Nephron (organoid): Measurements from ENCODE around the gene LPGAT1.

Experiments used
- H3K27ac Mint-ChIP-seq, 3 experiments: 2 replicates each; pipeline ENCODE4 v1.8.0; 2020; ENCODE audit warnings: mixed read lengths in 3 of 3, mild to moderate bottlenecking in 2 of 3, moderate library complexity in 1 of 3
- H3K27me3 Mint-ChIP-seq: 2 replicates; pipeline ENCODE4 v1.8.0; 2021; ENCODE audit warnings: low read depth, mild to moderate bottlenecking, moderate library complexity, mixed read lengths
- H3K36me3 Mint-ChIP-seq: 2 replicates; pipeline ENCODE4 v1.8.0; 2020; ENCODE audit warnings: low read depth, mixed read lengths
- H3K4me1 Mint-ChIP-seq: 2 replicates; pipeline ENCODE4 v1.8.0; 2020; ENCODE audit warnings: mixed read lengths
- H3K4me3 Mint-ChIP-seq, 3 experiments: 2 replicates each; pipeline ENCODE4 v1.8.0; 2020; ENCODE audit warnings: mild to moderate bottlenecking in 3 of 3, mixed read lengths in 3 of 3, moderate library complexity in 2 of 3
- H3K9me3 Mint-ChIP-seq: 2 replicates; pipeline ENCODE4 v1.8.0; 2020; ENCODE audit warnings: mixed read lengths
- CTCF ChIP-seq, 3 experiments: fragments of 200-600 bp; sonication (generic); IDR thresholded peaks; one replicate each; pipeline ENCODE4 v1.5.0; 2021; ENCODE audit warnings: antibody characterized with exemption in 3 of 3; ENCODE audit not compliant: unreplicated experiment in 3 of 3

LPGAT1 gene

GRCh38 chr1:211705467-211706091 lies 125.0 kb downstream of the LPGAT1 start:
- Mint-ChIP-seq H3K4me1 (peaks cover 17% of the 10 kb centered on the region), H3K4me3 (no peak overlapping the region), H3K36me3 (no peaks in the 10 kb centered on the region), H3K27me3 (peaks cover 8% of the 10 kb centered on the region), H3K9me3 (no peaks in the 10 kb centered on the region), H3K27ac (peak overlapping the region in 2 of 3 experiments; percentile 8 to 14)
- no peak for TF ChIP-seq CTCF (IDR thresholded peaks at IDR 0.05; ENCODE audit: unreplicated experiment in 3 of 3)

DNA sequence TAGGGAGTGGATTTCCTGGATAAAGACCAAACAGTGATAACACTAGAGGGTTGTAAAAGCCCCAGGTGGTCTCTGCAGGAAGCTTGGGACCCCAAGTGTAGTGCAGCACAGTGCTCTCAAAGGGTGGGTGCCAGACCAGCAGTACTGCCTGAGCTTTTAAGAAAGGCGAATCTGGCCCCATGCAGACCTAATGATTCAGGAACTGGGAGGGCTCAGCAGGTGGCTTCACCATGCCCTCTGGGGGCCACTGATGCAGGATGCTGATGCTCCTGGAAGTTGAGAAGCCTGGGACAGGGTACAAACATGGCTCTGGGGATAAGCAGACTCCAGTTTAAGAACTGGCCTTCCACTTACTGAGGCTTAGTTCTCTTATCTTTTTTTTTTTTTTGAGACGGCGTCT lies 126.0 kb downstream of the LPGAT1 start:
- H3K27ac Mint-ChIP-seq = no peak overlapping the region
- peaks cover 17% of the 10 kb centered on the region for H3K4me1 Mint-ChIP-seq
- no peak for TF ChIP-seq CTCF (IDR thresholded peaks at IDR 0.05; ENCODE audit: unreplicated experiment in 3 of 3)
- H3K36me3 Mint-ChIP-seq = no peaks in the 10 kb centered on the region
- peaks cover 13% of the 10 kb centered on the region for H3K27me3 Mint-ChIP-seq
- H3K4me3 Mint-ChIP-seq = no peak overlapping the region
- H3K9me3 Mint-ChIP-seq = no peaks in the 10 kb centered on the region

- no peak overlapping the region for H3K4me3 Mint-ChIP-seq
Observed at GRCh38 chr1:211703812-211704537, 126.6 kb downstream of the LPGAT1 start.

GRCh38 chr1:211701733-211702132 lies 128.8 kb downstream of the LPGAT1 start:
- no peaks in the 10 kb centered on the region for H3K9me3 Mint-ChIP-seq

More at GRCh38 chr1:211703812-211704537, 126.6 kb downstream of the LPGAT1 start:
- Mint-ChIP-seq H3K4me1 (peaks cover 17% of the 10 kb centered on the region), H3K27ac (peak overlapping the region in 1 of 3 experiments; percentile 38), H3K27me3 (peaks cover 17% of the 10 kb centered on the region), H3K9me3 (no peaks in the 10 kb centered on the region), H3K36me3 (no peaks in the 10 kb centered on the region)
- TF ChIP-seq CTCF (IDR thresholded peaks at IDR 0.05; ENCODE audit: unreplicated experiment in 3 of 3) = no peak

GRCh38 chr1:211699059-211699458 lies 131.5 kb downstream of the LPGAT1 start:
- TF ChIP-seq CTCF (IDR thresholded peaks at IDR 0.05; ENCODE audit: unreplicated experiment in 3 of 3) = no peak
- Mint-ChIP-seq H3K9me3 (peaks cover 3% of the 10 kb centered on the region), H3K27ac (no peak overlapping the region), H3K27me3 (peaks cover 28% of the 10 kb centered on the region), H3K4me1 (peaks cover 19% of the 10 kb centered on the region), H3K36me3 (no peaks in the 10 kb centered on the region), H3K4me3 (peak overlapping the region in 1 of 3 experiments; percentile 21)

More at GRCh38 chr1:211701733-211702132, 128.8 kb downstream of the LPGAT1 start:
- H3K4me3 Mint-ChIP-seq = no peak overlapping the region
- peaks cover 25% of the 10 kb centered on the region for H3K27me3 Mint-ChIP-seq
- no peak overlapping the region for H3K27ac Mint-ChIP-seq
- H3K4me1 Mint-ChIP-seq = peaks cover 25% of the 10 kb centered on the region
- TF ChIP-seq CTCF (IDR thresholded peaks at IDR 0.05; ENCODE audit: unreplicated experiment in 3 of 3) = no peak
- no peaks in the 10 kb centered on the region for H3K36me3 Mint-ChIP-seq
